Tibial nerve (tissue), 4 donors: Measurements from ENCODE around the gene RAB23.

Source experiments
- CTCF ChIP-seq, 5 experiments: fragments of 200-600 bp in 3 of 5; fragments of 450-650 bp in 2 of 5; sonication (generic) in 3 of 5; IDR thresholded peaks; one replicate each; pipeline ENCODE4 v1.5.1; 2016 to 2019; ENCODE audit warnings: antibody characterized with exemption in 5 of 5, mild to moderate bottlenecking in 3 of 5, moderate library complexity in 2 of 5
- EP300 ChIP-seq, 2 donors: sonication (generic); formaldehyde crosslinking; IDR thresholded peaks; one replicate each; pipeline ENCODE4 v1.6.1; 2017; ENCODE audit warnings: antibody characterized with exemption in 2 of 2, mild to moderate bottlenecking in 1 of 2

GRCh38 chr6:57158658-57159057 is 63.4 kb downstream of the RAB23 start:
- no peak for TF ChIP-seq CTCF (IDR thresholded peaks at IDR 0.05)
- TF ChIP-seq EP300 (IDR thresholded peaks at IDR 0.05), result no peak
